IMR-90 (cell line): ENCODE results near the gene MAGI3.

ENCODE experiments used
- BHLHE40 ChIP-seq: fragments of 150-350 bp; IDR thresholded peaks from 2 replicates; pipeline ENCODE4 v1.6.1; 2016; ENCODE audit warnings: mild to moderate bottlenecking, low read depth, low read length
- CEBPB ChIP-seq: IDR thresholded peaks from 2 replicates; pipeline ENCODE4 v1.6.1; 2012; ENCODE audit warnings: low read depth, low read length, improper control_type of control experiment
- CHD1 ChIP-seq: IDR thresholded peaks from 2 replicates; pipeline ENCODE4 v1.6.1; 2012; ENCODE audit warnings: low read depth, low read length, improper control_type of control experiment
- FOS ChIP-seq: fragments of 150-350 bp; IDR thresholded peaks from 2 replicates; pipeline ENCODE4 v1.6.1; 2016; ENCODE audit warnings: low read depth, low read length
- MAZ ChIP-seq: IDR thresholded peaks from 2 replicates; pipeline ENCODE4 v1.6.1; 2012; ENCODE audit warnings: low read depth, mild to moderate bottlenecking, low read length, improper control_type of control experiment, moderate library complexity, borderline replicate concordance
- MXI1 ChIP-seq: IDR thresholded peaks from 2 replicates; pipeline ENCODE4 v1.6.1; 2012; ENCODE audit warnings: low read depth, mild to moderate bottlenecking, low read length, moderate library complexity, borderline replicate concordance
- POLR2A ChIP-seq: IDR thresholded peaks from 2 replicates; pipeline ENCODE4 v1.6.1; 2012; ENCODE audit warnings: mild to moderate bottlenecking, low read depth, low read length
- RAD21 ChIP-seq: IDR thresholded peaks from 2 replicates; pipeline ENCODE4 v1.6.1; 2012; ENCODE audit warnings: low read length, improper control_type of control experiment
- RCOR1 ChIP-seq: IDR thresholded peaks from 2 replicates; pipeline ENCODE4 v1.6.1; 2012; ENCODE audit warnings: mild to moderate bottlenecking, low read length, improper control_type of control experiment; ENCODE audit not compliant: insufficient replicate concordance
- RFX5 ChIP-seq: IDR thresholded peaks from 2 replicates; pipeline ENCODE4 v1.8.0; 2012; ENCODE audit warnings: low read depth, mild to moderate bottlenecking, low read length, moderate library complexity
- SMC3 ChIP-seq: fragments of 150-350 bp; IDR thresholded peaks from 2 replicates; pipeline ENCODE4 v1.6.1; 2016; ENCODE audit warnings: low read depth, mild to moderate bottlenecking, antibody characterized with exemption, low read length, moderate library complexity
- USF2 ChIP-seq: fragments of 150-350 bp; IDR thresholded peaks from 2 replicates; pipeline ENCODE4 v1.6.1; 2017; ENCODE audit warnings: mild to moderate bottlenecking, antibody characterized with exemption, low read length, low read depth
- TF ChIP-seq, protein P1 (sequence below): conservative IDR thresholded peaks from 2 replicates; pipeline ENCODE4 v1.5.1; 2012; ENCODE audit warnings: mild to moderate bottlenecking, low read depth, low read length, improper control_type of control experiment
- TF ChIP-seq, protein P2 (sequence below): fragments of 150-350 bp; IDR thresholded peaks from 2 replicates; pipeline ENCODE4 v1.6.1; 2016; ENCODE audit warnings: low read depth, mild to moderate bottlenecking, low read length, moderate library complexity, borderline replicate concordance

DNA sequence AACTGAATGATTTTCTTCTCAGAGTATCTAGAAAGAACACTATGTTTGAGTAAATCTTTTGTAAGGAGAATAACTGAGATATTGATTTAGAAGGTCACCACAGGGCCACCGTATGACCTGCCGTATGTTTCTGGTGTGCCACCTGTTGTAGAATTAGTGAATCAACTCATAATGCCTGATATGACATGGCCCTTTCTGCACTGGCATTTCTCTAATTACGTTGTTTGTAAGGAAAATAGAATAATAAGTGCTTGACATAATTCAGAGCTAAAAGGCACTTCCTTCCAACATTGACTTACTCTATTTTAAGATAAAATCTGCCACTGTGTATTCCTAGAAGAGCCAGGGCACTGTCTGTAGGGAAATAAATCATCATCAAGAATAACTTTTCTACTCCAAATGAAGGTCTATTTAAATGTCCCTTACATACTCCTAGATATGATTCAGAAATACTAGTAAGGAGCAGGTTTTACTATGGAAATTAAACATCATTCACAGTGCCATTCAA, 267.3 kb downstream of the MAGI3 start:
- no peak for TF ChIP-seq POLR2A
- TF ChIP-seq, protein P1, sequence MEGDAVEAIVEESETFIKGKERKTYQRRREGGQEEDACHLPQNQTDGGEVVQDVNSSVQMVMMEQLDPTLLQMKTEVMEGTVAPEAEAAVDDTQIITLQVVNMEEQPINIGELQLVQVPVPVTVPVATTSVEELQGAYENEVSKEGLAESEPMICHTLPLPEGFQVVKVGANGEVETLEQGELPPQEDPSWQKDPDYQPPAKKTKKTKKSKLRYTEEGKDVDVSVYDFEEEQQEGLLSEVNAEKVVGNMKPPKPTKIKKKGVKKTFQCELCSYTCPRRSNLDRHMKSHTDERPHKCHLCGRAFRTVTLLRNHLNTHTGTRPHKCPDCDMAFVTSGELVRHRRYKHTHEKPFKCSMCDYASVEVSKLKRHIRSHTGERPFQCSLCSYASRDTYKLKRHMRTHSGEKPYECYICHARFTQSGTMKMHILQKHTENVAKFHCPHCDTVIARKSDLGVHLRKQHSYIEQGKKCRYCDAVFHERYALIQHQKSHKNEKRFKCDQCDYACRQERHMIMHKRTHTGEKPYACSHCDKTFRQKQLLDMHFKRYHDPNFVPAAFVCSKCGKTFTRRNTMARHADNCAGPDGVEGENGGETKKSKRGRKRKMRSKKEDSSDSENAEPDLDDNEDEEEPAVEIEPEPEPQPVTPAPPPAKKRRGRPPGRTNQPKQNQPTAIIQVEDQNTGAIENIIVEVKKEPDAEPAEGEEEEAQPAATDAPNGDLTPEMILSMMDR = no peak
- no peak for TF ChIP-seq RAD21
- TF ChIP-seq, protein P2, sequence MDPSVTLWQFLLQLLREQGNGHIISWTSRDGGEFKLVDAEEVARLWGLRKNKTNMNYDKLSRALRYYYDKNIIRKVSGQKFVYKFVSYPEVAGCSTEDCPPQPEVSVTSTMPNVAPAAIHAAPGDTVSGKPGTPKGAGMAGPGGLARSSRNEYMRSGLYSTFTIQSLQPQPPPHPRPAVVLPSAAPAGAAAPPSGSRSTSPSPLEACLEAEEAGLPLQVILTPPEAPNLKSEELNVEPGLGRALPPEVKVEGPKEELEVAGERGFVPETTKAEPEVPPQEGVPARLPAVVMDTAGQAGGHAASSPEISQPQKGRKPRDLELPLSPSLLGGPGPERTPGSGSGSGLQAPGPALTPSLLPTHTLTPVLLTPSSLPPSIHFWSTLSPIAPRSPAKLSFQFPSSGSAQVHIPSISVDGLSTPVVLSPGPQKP = no peak
- TF ChIP-seq USF2 = no peak
- TF ChIP-seq CEBPB = no peak
- TF ChIP-seq FOS = no peak
- TF ChIP-seq MAZ = no peak
- TF ChIP-seq SMC3 = no peak
- TF ChIP-seq RCOR1 = no peak
- no peak for TF ChIP-seq RFX5
- TF ChIP-seq BHLHE40 = no peak
- no peak for TF ChIP-seq MXI1
- no peak for TF ChIP-seq CHD1
